H1 (cell line): ENCODE results near the gene FOXC1. TPM values are rescaled to one million over a fixed set of nuclear protein-coding genes. Genes with fewer than 3 reads are reported as not detected.
A peak's percentile ranks its signal among the peaks of the same experiment; 100 is the strongest.

ENCODE experiments used
- CTCF ChIA-PET: fragments of 300-600 bp; sonication (Branson Sonifier 250); formaldehyde crosslinking; loops from one replicate; lab custom pipeline; 2021; ENCODE audit not compliant: partially characterized antibody; lab: Charles Lee
- POLR2A ChIA-PET: fragments of 300-600 bp; sonication (Branson Sonifier 250); formaldehyde crosslinking; loops from one replicate; lab custom pipeline; 2021; ENCODE audit warnings: inconsistent platforms; ENCODE audit not compliant: partially characterized antibody; lab: Charles Lee
- DNase-seq, 2 experiments: peaks; one replicate each; pipeline versions ENCODE4 v3.0.0 to v3.0.0-alpha.2; 2010 to 2022; ENCODE audit warnings: low spot score in 2 of 2, low read depth in 1 of 2, mixed read lengths in 1 of 2
- FAIRE-seq: peaks from 2 replicates; lab custom pipeline; 2011; peaks lifted over from hg19 to GRCh38; lab: Jason Lieb, UNC
- H2AFZ ChIP-seq: 2 replicates; pipeline ENCODE4 v1.8.1; 2012; ENCODE audit warnings: low read length, inconsistent platforms
- H2AK5ac ChIP-seq: 2 replicates; pipeline ENCODE4 v1.6.1; 2013; ENCODE audit warnings: low read depth, low read length
- H2BK120ac ChIP-seq: replicated peaks from 2 replicates; pipeline ENCODE3; 2013; ENCODE audit warnings: low read depth, low read length, inconsistent platforms
- H2BK12ac ChIP-seq: 2 replicates; pipeline ENCODE4 v1.6.1; 2013; ENCODE audit warnings: low read depth, low read length
- H2BK15ac ChIP-seq: 2 replicates; pipeline ENCODE4 v1.6.1; 2013; ENCODE audit warnings: low read length
- H2BK20ac ChIP-seq: 2 replicates; pipeline ENCODE4 v1.6.1; 2013; ENCODE audit warnings: low read length
- H2BK5ac ChIP-seq: 2 replicates; pipeline ENCODE4 v1.6.1; 2013; ENCODE audit warnings: low read depth, low read length
- H3K14ac ChIP-seq: 2 replicates; pipeline ENCODE4 v1.6.1; 2013; ENCODE audit warnings: inconsistent platforms; ENCODE audit not compliant: insufficient read length
- H3K18ac ChIP-seq: 2 replicates; pipeline ENCODE4 v1.6.1; 2013; ENCODE audit warnings: low read length; ENCODE audit errors: extremely low read depth
- H3K23ac ChIP-seq: 2 replicates; pipeline ENCODE4 v1.6.1; 2013; ENCODE audit warnings: inconsistent platforms; ENCODE audit not compliant: insufficient read length
- H3K23me2 ChIP-seq: 2 replicates; pipeline ENCODE4 v1.6.1; 2013; ENCODE audit warnings: low read depth, low read length
- H3K27ac ChIP-seq: 2 replicates; pipeline ENCODE4 v1.6.1; 2011; ENCODE audit warnings: low read depth, low read length, inconsistent platforms
- H3K27me3 ChIP-seq, 4 experiments: replicated peaks in 1 of 4; 1 replicate in 1 of 4; 2 replicates in 3 of 4; pipeline versions ENCODE4 v1.6.1 to v1.8.1; 2011 to 2013; ENCODE audit warnings: low read length in 3 of 4, mild to moderate bottlenecking in 3 of 4, inconsistent platforms in 2 of 4, mixed read lengths in 2 of 4, moderate library complexity in 1 of 4; ENCODE audit not compliant: control insufficient read depth in 3 of 4, insufficient read depth in 3 of 4; ENCODE audit errors: extremely low read depth in 1 of 4
- H3K36me3 ChIP-seq, 4 experiments: 2 replicates each; pipeline versions ENCODE4 v1.6.1 to v1.8.1; 2011 to 2013; ENCODE audit warnings: mild to moderate bottlenecking in 4 of 4, low read length in 3 of 4, moderate library complexity in 2 of 4, control low read depth in 1 of 4, inconsistent platforms in 1 of 4; ENCODE audit not compliant: insufficient read depth in 4 of 4, control insufficient read depth in 2 of 4
- H3K4ac ChIP-seq: replicated peaks from 2 replicates; pipeline ENCODE3; 2013; ENCODE audit warnings: low read length, low read depth, mixed read lengths, inconsistent platforms; ENCODE audit not compliant: insufficient read length
- H3K4me1 ChIP-seq, 4 experiments: replicated peaks in 1 of 4; 1 replicate in 1 of 4; 2 replicates in 3 of 4; pipeline versions ENCODE4 v1.6.1 to v1.8.1; 2011 to 2013; ENCODE audit warnings: low read length in 3 of 4, inconsistent platforms in 2 of 4, mixed read lengths in 1 of 4; ENCODE audit not compliant: insufficient read depth in 4 of 4, control insufficient read depth in 3 of 4
- H3K4me2 ChIP-seq, 2 experiments: 2 replicates each; pipeline versions ENCODE4 v1.6.1 to v1.8.1; 2011 to 2013; ENCODE audit warnings: low read depth in 2 of 2, low read length in 2 of 2, control low read depth in 1 of 2, inconsistent platforms in 1 of 2, mild to moderate bottlenecking in 1 of 2; ENCODE audit not compliant: insufficient read depth in 1 of 2
- H3K4me3 ChIP-seq, 4 experiments: fragments of 200-600, 300-600 bp in 1 of 4; sonication (generic), shearing (Covaris generic), sonication (Bioruptor Twin) in 1 of 4; 2 replicates each; pipeline versions ENCODE4 v1.5.1 to v1.8.1; 2011 to 2016; ENCODE audit warnings: low read length in 4 of 4, low read depth in 3 of 4, control low read depth in 2 of 4, inconsistent platforms in 2 of 4, mild to moderate bottlenecking in 2 of 4, mixed read lengths in 1 of 4, moderate library complexity in 1 of 4; ENCODE audit not compliant: insufficient read depth in 2 of 4; ENCODE audit errors: extremely low read depth in 1 of 4
- H3K56ac ChIP-seq: replicated peaks from 2 replicates; pipeline ENCODE3; 2013; ENCODE audit warnings: low read depth, mild to moderate bottlenecking, mixed read lengths, low read length, inconsistent platforms; ENCODE audit not compliant: insufficient read length
- H3K79me1 ChIP-seq: 2 replicates; pipeline ENCODE4 v1.6.1; 2013; ENCODE audit warnings: low read depth, low read length, control low read depth
- H3K79me2 ChIP-seq, 2 experiments: 2 replicates each; pipeline versions ENCODE4 v1.6.1 to v1.8.1; 2012 to 2013; ENCODE audit warnings: low read length in 2 of 2, mild to moderate bottlenecking in 2 of 2, inconsistent platforms in 1 of 2; ENCODE audit not compliant: insufficient read depth in 2 of 2, control insufficient read depth in 1 of 2
- H3K9ac ChIP-seq, 4 experiments: replicated peaks in 1 of 4; 1 replicate in 1 of 4; 2 replicates in 3 of 4; pipeline versions ENCODE4 v1.6.1 to v1.8.1; 2011 to 2013; ENCODE audit warnings: low read depth in 3 of 4, low read length in 3 of 4, control low read depth in 2 of 4, mild to moderate bottlenecking in 2 of 4, moderate library complexity in 2 of 4, inconsistent platforms in 1 of 4; ENCODE audit errors: extremely low read depth in 1 of 4
- H3K9me3 ChIP-seq, 2 experiments: 2 replicates each; pipeline versions ENCODE4 v1.6.1 to v1.8.1; 2012 to 2013; ENCODE audit warnings: mild to moderate bottlenecking in 2 of 2, moderate library complexity in 2 of 2, control low read depth in 1 of 2, inconsistent platforms in 1 of 2, low read depth in 1 of 2, low read length in 1 of 2, mixed read lengths in 1 of 2; ENCODE audit not compliant: insufficient read depth in 2 of 2
- H4K20me1 ChIP-seq, 2 experiments: replicated peaks in 1 of 2; 2 replicates each; pipeline versions ENCODE3 to v1.8.1; 2011 to 2013; ENCODE audit warnings: inconsistent platforms in 2 of 2, low read length in 2 of 2, mild to moderate bottlenecking in 1 of 2; ENCODE audit not compliant: insufficient read depth in 2 of 2, control insufficient read depth in 1 of 2
- H4K5ac ChIP-seq: 2 replicates; pipeline ENCODE4 v1.6.1; 2013; ENCODE audit warnings: low read length, low read depth, mixed read lengths, inconsistent platforms; ENCODE audit not compliant: insufficient read length
- H4K8ac ChIP-seq: 2 replicates; pipeline ENCODE4 v1.8.0; 2013; ENCODE audit warnings: mild to moderate bottlenecking, moderate library complexity, low read length, inconsistent platforms; ENCODE audit not compliant: insufficient read depth; ENCODE audit errors: extremely low read depth
- H4K91ac ChIP-seq: replicated peaks from 2 replicates; pipeline ENCODE3; 2013; ENCODE audit warnings: low read length, mixed read lengths, inconsistent platforms; ENCODE audit not compliant: insufficient read length
- CBX8 ChIP-seq: fragments of 300-800, 300-1000 bp; sonication (generic); IDR thresholded peaks from 2 replicates; pipeline ENCODE4 v1.7.1; 2016; ENCODE audit warnings: low read depth, low read length, borderline replicate concordance
- CHD1 ChIP-seq: IDR thresholded peaks from 2 replicates; pipeline ENCODE4 v1.6.1; 2012; ENCODE audit warnings: low read depth, low read length, improper control_type of control experiment
- GABPA ChIP-seq: IDR thresholded peaks from 2 replicates; pipeline ENCODE4 v1.6.1; 2011; ENCODE audit warnings: mild to moderate bottlenecking, low read length, moderate library complexity, borderline replicate concordance; ENCODE audit not compliant: insufficient read depth
- KDM1A ChIP-seq: fragments of 200-600, 300-600 bp; sonication (generic); IDR thresholded peaks from 2 replicates; pipeline ENCODE4 v1.7.1; 2016; ENCODE audit warnings: mild to moderate bottlenecking, low read length, borderline replicate concordance
- PHF8 ChIP-seq: fragments of 200-600 bp; sonication (generic); conservative IDR thresholded peaks from 2 replicates; pipeline ENCODE4 v1.7.1; 2012; ENCODE audit warnings: low read depth, mild to moderate bottlenecking, inconsistent platforms, low read length, moderate library complexity
- POLR2AphosphoS5 ChIP-seq: IDR thresholded peaks from 2 replicates; pipeline ENCODE4 v1.6.1; 2011; ENCODE audit warnings: low read depth, low read length
- RFX5 ChIP-seq: IDR thresholded peaks from 2 replicates; pipeline ENCODE4 v1.6.1; 2011; ENCODE audit warnings: low read depth, low read length, improper control_type of control experiment, borderline replicate concordance
- WGBS, 2 experiments: shearing (Covaris generic) in 1 of 2; methylation state at CpG; one replicate each; pipeline versions ENCODE4 v1.1.6 to v1.1.7; 2013 to 2015; ENCODE audit warnings: low lambda C conversion rate in 2 of 2, mixed read lengths in 2 of 2, inconsistent platforms in 1 of 2, low coverage in 1 of 2, missing lambda C conversion rate in 1 of 2; ENCODE audit not compliant: insufficient replicate concordance in 2 of 2, insufficient coverage in 1 of 2, insufficient read length in 1 of 2; ENCODE audit errors: extremely low coverage in 1 of 2, missing lambda C conversion rate in 1 of 2; 5-methylcytosine and 5-hydroxymethylcytosine counted together
- polyA plus RNA-seq, 7 experiments: library from polyadenylated mRNA; depleted of rRNA in 3 of 7; stranded (reverse) in 5 of 7; unstranded in 2 of 7; fragments of >200 nt in 5 of 7; fragments of 200-250 nt in 2 of 7; gene quantifications; 1 replicate in 5 of 7; 2 replicates in 1 of 7; 4 replicates in 1 of 7; pipeline versions ENCODE4 v1.2.1 to v1.2.3, GENCODE V29; 2011 to 2013; ENCODE audit warnings: missing spikeins in 2 of 7, mixed read lengths in 2 of 7
- total RNA-seq: library from RNA; stranded (reverse); fragmentation: NEBNext Ultra II Directional; extraction: Animal tissue kit (Norgen Biotek cat#: 25700); gene quantifications from 2 replicates; pipeline ENCODE4 v1.2.1, GENCODE V29; 2021
- TF ChIP-seq, protein P1 (sequence below): IDR thresholded peaks from 2 replicates; pipeline ENCODE4 v1.6.1; 2012; ENCODE audit warnings: inconsistent platforms

Gene FOXC1
- total and polyA plus RNA-seq, 2 of the 8 experiments (the other 6 are each of a cell fraction or from before 2014, with no cell fraction given) = 0.22 TPM; not detected in 1

DNA sequence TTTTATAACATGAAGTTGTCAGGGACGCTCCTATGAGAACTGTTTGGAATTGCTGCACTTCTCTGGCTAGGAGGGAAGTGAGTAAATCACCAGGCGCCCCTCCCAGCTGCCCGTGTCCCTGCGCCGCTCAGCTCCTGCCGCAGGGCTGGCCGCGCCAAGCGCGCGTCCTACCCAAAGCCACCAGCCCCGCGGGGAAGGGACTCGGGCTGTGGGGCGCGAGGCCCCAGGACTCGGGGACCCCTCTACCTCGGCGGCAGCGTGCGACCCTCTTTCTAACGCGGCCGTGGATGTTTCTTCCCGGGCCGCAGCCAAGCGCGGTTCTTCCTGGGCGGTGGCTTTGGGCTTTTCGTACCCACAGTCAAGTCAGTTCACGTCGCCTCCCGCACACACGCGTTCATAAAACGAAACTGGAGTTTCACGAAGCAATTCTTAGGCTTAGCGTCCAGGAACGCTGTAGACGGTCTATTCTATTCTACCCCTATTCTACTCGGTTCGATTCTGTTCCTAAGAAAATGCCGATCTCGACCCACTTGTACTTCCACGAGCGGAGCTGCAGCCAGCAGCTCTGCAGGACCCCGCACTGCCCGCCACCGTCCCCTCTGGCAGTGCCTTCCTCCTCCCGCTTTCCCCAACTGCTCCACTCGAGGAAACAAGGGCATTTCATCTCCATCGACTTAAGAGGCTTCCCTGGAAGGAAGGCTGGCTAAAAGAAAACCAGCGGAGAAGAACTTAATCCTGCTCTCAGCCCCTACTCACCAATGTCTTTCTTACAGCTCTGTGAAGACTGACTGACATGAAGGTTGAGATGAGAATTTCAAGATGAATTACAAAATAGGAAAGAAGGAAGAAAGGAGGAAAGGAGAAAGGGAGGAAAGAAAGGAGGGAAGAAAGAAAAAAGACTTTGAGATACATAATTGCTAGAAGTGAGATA lies 15.4 kb downstream of the FOXC1 start:
- H3K23ac ChIP-seq = no peak overlapping the region
- peaks cover 21 to 28% of the 10 kb centered on the region in 2 experiments for H4K20me1 ChIP-seq
- H2AK5ac ChIP-seq = no peak overlapping the region
- no peak overlapping the region for H3K14ac ChIP-seq
- H3K4ac ChIP-seq = no peak overlapping the region
- peak overlapping the region in 3 of 4 experiments; percentile 26 to 51 (median 30); a peak in 3 of 8 replicates for H3K4me3 ChIP-seq
- CTCF ChIA-PET = interaction anchor here (1.6 to 2.6 kb wide), 4 partner anchors 14 to 19 kb away, joined by 6 to 9 read pairs (median 8); no protein-coding TSS in a partner anchor
- H2BK15ac ChIP-seq = no peak overlapping the region
- FAIRE-seq (no peak), DNase-seq (no peak)
- H3K4me1 ChIP-seq = peaks cover 0 to 14% (median 11%) of the 10 kb centered on the region in 4 experiments; a peak in 5 of 7 replicates
- H2BK12ac ChIP-seq = no peak overlapping the region
- no peak overlapping the region for H2AFZ ChIP-seq
- no peak overlapping the region for H3K9ac ChIP-seq
- no peak overlapping the region for H3K56ac ChIP-seq
- no peaks in the 10 kb centered on the region; a peak in 1 of 4 replicates for H3K9me3 ChIP-seq
- H3K4me2 ChIP-seq = peak overlapping the region; percentile 61 to 65
- H4K91ac ChIP-seq = no peak overlapping the region
- no peak overlapping the region for H4K5ac ChIP-seq
- peaks cover 75 to 96% (median 90%) of the 10 kb centered on the region in 4 experiments for H3K27me3 ChIP-seq
- H4K8ac ChIP-seq = peak overlapping the region; percentile 19; the same call in 1 of the 2 replicates
- no peak overlapping the region for H2BK5ac ChIP-seq
- H3K79me1 ChIP-seq = no peaks in the 10 kb centered on the region
- H3K27ac ChIP-seq = no peak overlapping the region
- H2BK120ac ChIP-seq = no peak overlapping the region
- POLR2A ChIA-PET = interaction anchor here (0.6 to 1.4 kb wide), 2 partner anchors 18 to 62 kb away, joined by 3 read pairs; no protein-coding TSS in a partner anchor
- H3K18ac ChIP-seq = peak overlapping the region; percentile 27; the same call in 1 of the 2 replicates
- 11% methylated on average over 49 of the region's 53 CpGs; no CpG with 5 or more reads in 1 of the 2 experiments for WGBS, 2 experiments
- no peak overlapping the region for H2BK20ac ChIP-seq
- peaks cover 0 to 11% (median 0%) of the 10 kb centered on the region in 4 experiments; a peak in 2 of 8 replicates for H3K36me3 ChIP-seq
- peaks cover 2% of the 10 kb centered on the region; the same call in 1 of the 2 replicates for H3K23me2 ChIP-seq
- H3K79me2 ChIP-seq = no peaks in the 10 kb centered on the region
- TF ChIP-seq POLR2AphosphoS5 (no peak), CBX8 (peak; percentile 92; the same call in 1 of the 2 replicates), PHF8 (no peak), CHD1 (no peak), GABPA (no peak), RFX5 (no peak), KDM1A (no peak)
- TF ChIP-seq, protein P1, sequence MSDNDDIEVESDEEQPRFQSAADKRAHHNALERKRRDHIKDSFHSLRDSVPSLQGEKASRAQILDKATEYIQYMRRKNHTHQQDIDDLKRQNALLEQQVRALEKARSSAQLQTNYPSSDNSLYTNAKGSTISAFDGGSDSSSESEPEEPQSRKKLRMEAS = no peak
